Subcutaneous adipose tissue (tissue), 4 donors: ENCODE measurements around the gene RANGRF. TPM values are rescaled to one million over a fixed set of nuclear protein-coding genes. Genes with fewer than 3 reads are reported as not detected.

Source experiments
- small RNA-seq: library from RNA; depleted of rRNA; stranded (forward); fragments of <200 nt; gene quantifications from one replicate; pipeline ENCODE3, GENCODE V24; 2016
- total RNA-seq, 4 donors: library from RNA; depleted of rRNA; stranded (reverse); fragments of >200 nt; gene quantifications; one replicate each; pipeline ENCODE4 v1.1.0, GENCODE V29; 2016
- TF ChIP-seq, protein P1 (sequence below): fragments of 450-650 bp; IDR thresholded peaks from one replicate; pipeline ENCODE4 v1.5.1; 2016; ENCODE audit warnings: low read depth, mild to moderate bottlenecking, control low read depth, antibody characterized with exemption, moderate library complexity

The RANGRF gene
- total RNA-seq, 4 donors from 2014 or later: 16.5 to 23.2 (median 19.0) TPM

DNA sequence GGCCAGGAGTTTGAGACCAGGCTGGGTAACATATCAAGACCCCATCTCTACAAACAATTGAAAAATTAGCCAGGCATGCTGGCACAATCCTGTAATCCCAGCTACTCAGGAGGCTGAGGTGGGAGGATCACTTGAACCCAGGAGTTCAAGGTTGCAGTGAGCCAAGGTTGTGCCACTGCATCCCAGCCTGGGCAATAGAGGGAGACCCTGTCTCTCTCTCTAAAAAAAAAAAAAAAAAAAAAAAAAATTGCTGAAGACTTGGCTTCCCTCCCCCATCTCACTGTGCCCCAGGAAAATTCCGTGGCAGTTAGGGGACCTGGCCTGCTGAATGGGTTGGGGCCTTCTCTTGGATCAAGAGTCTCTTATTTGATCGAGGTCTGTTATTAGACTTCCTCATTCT is 51.1 kb downstream of the RANGRF start, which contains the start of gene ODF4:
TSS of gene ODF4 (plus strand) at position 301 of the 400 bp plus-strand sequence. CDS start 212 bp downstream, outside the sequence.
- TF ChIP-seq, protein P1, sequence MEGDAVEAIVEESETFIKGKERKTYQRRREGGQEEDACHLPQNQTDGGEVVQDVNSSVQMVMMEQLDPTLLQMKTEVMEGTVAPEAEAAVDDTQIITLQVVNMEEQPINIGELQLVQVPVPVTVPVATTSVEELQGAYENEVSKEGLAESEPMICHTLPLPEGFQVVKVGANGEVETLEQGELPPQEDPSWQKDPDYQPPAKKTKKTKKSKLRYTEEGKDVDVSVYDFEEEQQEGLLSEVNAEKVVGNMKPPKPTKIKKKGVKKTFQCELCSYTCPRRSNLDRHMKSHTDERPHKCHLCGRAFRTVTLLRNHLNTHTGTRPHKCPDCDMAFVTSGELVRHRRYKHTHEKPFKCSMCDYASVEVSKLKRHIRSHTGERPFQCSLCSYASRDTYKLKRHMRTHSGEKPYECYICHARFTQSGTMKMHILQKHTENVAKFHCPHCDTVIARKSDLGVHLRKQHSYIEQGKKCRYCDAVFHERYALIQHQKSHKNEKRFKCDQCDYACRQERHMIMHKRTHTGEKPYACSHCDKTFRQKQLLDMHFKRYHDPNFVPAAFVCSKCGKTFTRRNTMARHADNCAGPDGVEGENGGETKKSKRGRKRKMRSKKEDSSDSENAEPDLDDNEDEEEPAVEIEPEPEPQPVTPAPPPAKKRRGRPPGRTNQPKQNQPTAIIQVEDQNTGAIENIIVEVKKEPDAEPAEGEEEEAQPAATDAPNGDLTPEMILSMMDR: no peak

Small RNA genes within 50 kb of the gene (small RNA-seq; reads per million reads assigned to genes)
- gene RF00265: not detected

Other genes with a start within 250 kb of the RANGRF start
- 10 to 100 TPM in 2 of 4 donors, 1 to 10 TPM in 2; 4.9 to 36.4 (median 10.9) TPM for gene ALOX15B, start 249.6 kb upstream of the RANGRF start, total RNA-seq
- not detected for gene ALOX12B, start 201.0 kb upstream of the RANGRF start, total RNA-seq
- gene ALOXE3, start 170.2 kb upstream of the RANGRF start, total RNA-seq: not detected
- gene HES7, start 164.6 kb upstream of the RANGRF start, total RNA-seq: not detected
- 100 to 1,000 TPM in 3 of 4 donors, 10 to 100 TPM in 1; 95.2 to 186 (median 121) TPM for gene PER1, start 136.3 kb upstream of the RANGRF start, total RNA-seq
- gene VAMP2, start 125.7 kb upstream of the RANGRF start, total RNA-seq: 10 to 100 TPM; 18.6 to 45.2 (median 23.4) TPM
- 10 to 100 TPM; 14.3 to 23.8 (median 20.4) TPM for gene TMEM107, start 112.3 kb upstream of the RANGRF start, total RNA-seq
- 10 to 100 TPM in 2 of 4 donors, 1 to 10 TPM in 2; 2.9 to 10.4 (median 9.3) TPM for gene BORCS6, start 98.5 kb upstream of the RANGRF start, total RNA-seq
- 1 to 10 TPM in 3 of 4 donors, not detected in 1; 1.3 to 3.4 (median 2.2) TPM for gene AURKB, start 78.1 kb upstream of the RANGRF start, total RNA-seq
- gene CTC1, start 40.6 kb upstream of the RANGRF start, total RNA-seq: 10 to 100 TPM; 11.6 to 17.6 (median 14.9) TPM
- 10 to 100 TPM in 3 of 4 donors, 1 to 10 TPM in 1; 7.5 to 20.9 (median 12.0) TPM for gene PFAS, start 39.4 kb upstream of the RANGRF start, total RNA-seq
- 1 to 10 TPM; 1.7 to 8.1 (median 2.4) TPM for gene SLC25A35, start 6.7 kb downstream of the RANGRF start, total RNA-seq
- gene ARHGEF15, start 21.6 kb downstream of the RANGRF start, total RNA-seq: 10 to 100 TPM; 20.3 to 73.1 (median 36.9) TPM
- not detected for gene ODF4, start 51.2 kb downstream of the RANGRF start, total RNA-seq
- 1,000 to 10,000 TPM; 2,871 to 4,677 (median 3,762) TPM for gene RPL26, start 94.5 kb downstream of the RANGRF start, total RNA-seq
- gene RNF222, start 109.2 kb downstream of the RANGRF start, total RNA-seq: not detected
- gene NDEL1, start 147.2 kb downstream of the RANGRF start, total RNA-seq: 10 to 100 TPM; 58.3 to 80.4 (median 67.3) TPM